ENCODE data around the gene BSCL2.
"Not testable (repeated sequence)": the region's sequence is repeated elsewhere in the genome, so short reads cannot be mapped to it uniquely, and the experiment has no call there.

BSCL2 gene

GRCh38 chr11:62707277-62707861 is at the start of gene BSCL2, which contains the start of gene GNG3:
Gene BSCL2 (minus strand): TSS chr11:62707424. CDS start chr11:62707195, 229 bp downstream.
Gene GNG3 (plus strand): TSS chr11:62707676. CDS start chr11:62708296, 620 bp downstream.
- peak; percentile 97 for DNase-seq

- DNase-seq, result no peak
Measured at GRCh38 chr11:62755086-62755615, 47.9 kb upstream of the BSCL2 start.

- peak; percentile 99 for DNase-seq
Measured at GRCh38 chr11:62753736-62754603, 46.7 kb upstream of the BSCL2 start, which contains the start of gene ZBTB3. Gene ZBTB3 (minus strand): TSS chr11:62754160. CDS start chr11:62753664, 496 bp downstream.

GRCh38 chr11:62752994-62753735 is 45.9 kb upstream of the BSCL2 start:
- no peak for DNase-seq

GRCh38 chr11:62752177-62752785 is 45.1 kb upstream of the BSCL2 start:
- DNase-seq, result no peak

GRCh38 chr11:62749931-62750330 is 42.7 kb upstream of the BSCL2 start:
- not testable (repeated sequence) for DNase-seq

GRCh38 chr11:62747475-62748160 is 40.4 kb upstream of the BSCL2 start:
- peak; percentile 57 for DNase-seq

GRCh38 chr11:62737196-62737595 is 30.0 kb upstream of the BSCL2 start:
- no peak for DNase-seq

- DNase-seq, result no peak
Measured at GRCh38 chr11:62732830-62733229, 25.6 kb upstream of the BSCL2 start.

- not testable (repeated sequence) for DNase-seq
Measured at GRCh38 chr11:62730076-62730475, 22.9 kb upstream of the BSCL2 start.

- peak; percentile 96 for DNase-seq
Measured at GRCh38 chr11:62728171-62728988, 21.2 kb upstream of the BSCL2 start, which contains the start of gene TTC9C. Gene TTC9C (plus strand): TSS chr11:62728486. CDS start chr11:62728849, 363 bp downstream.

- peak; percentile 100 for DNase-seq
Measured at GRCh38 chr11:62727872-62728170, 20.6 kb upstream of the BSCL2 start.

GRCh38 chr11:62727165-62727871 is 20.1 kb upstream of the BSCL2 start, which contains the start of gene HNRNPUL2:
Gene HNRNPUL2 (minus strand): TSS chr11:62727457. CDS start chr11:62727156, 301 bp downstream.
- DNase-seq, result peak; percentile 99

GRCh38 chr11:62726915-62727164 is 19.6 kb upstream of the BSCL2 start:
- DNase-seq, result no peak

GRCh38 chr11:62726156-62726914 is 19.1 kb upstream of the BSCL2 start:
- peak; percentile 29 for DNase-seq

- no peak for DNase-seq
Measured at GRCh38 chr11:62725646-62726045, 18.4 kb upstream of the BSCL2 start.

GRCh38 chr11:62724171-62724570 is 16.9 kb upstream of the BSCL2 start:
- no peak for DNase-seq

GRCh38 chr11:62721994-62722393 is 14.8 kb upstream of the BSCL2 start:
- no peak for DNase-seq

- DNase-seq, result no peak
Measured at GRCh38 chr11:62719302-62719978, 12.2 kb upstream of the BSCL2 start.

Data from eye (tissue), 1 donor.